Mesodermal cell (in vitro differentiated cells): Measurements from ENCODE around the gene C9orf72.
"Not testable (repeated sequence)": the region's sequence is repeated elsewhere in the genome, so short reads cannot be mapped to it uniquely, and the experiment has no call there.

ENCODE experiments used
- H3K27ac ChIP-seq: 2 replicates; pipeline ENCODE4 v1.7.0; 2013; ENCODE audit warnings: mild to moderate bottlenecking, low read depth, low read length, moderate library complexity; ENCODE audit not compliant: severe bottlenecking
- H3K36me3 ChIP-seq: 2 replicates; pipeline ENCODE4 v1.7.1; 2013; ENCODE audit warnings: mild to moderate bottlenecking, low read length, moderate library complexity; ENCODE audit not compliant: control insufficient read depth, insufficient read depth
- H3K4me1 ChIP-seq: one replicate; pipeline ENCODE4 v1.7.1; 2013; ENCODE audit warnings: mild to moderate bottlenecking, low read length; ENCODE audit not compliant: insufficient read depth, control insufficient read depth, poor library complexity, severe bottlenecking
- H3K4me3 ChIP-seq: 2 replicates; pipeline ENCODE4 v1.7.0; 2013; ENCODE audit warnings: low read length, control low read depth, mild to moderate bottlenecking; ENCODE audit not compliant: insufficient read depth, poor library complexity, severe bottlenecking; ENCODE audit errors: extremely low read depth
- H3K9me3 ChIP-seq: 2 replicates; pipeline ENCODE4 v1.7.1; 2013; ENCODE audit warnings: mild to moderate bottlenecking, low read length, moderate library complexity; ENCODE audit not compliant: control insufficient read depth
- WGBS, 2 experiments: methylation state at CpG; one replicate each; pipeline ENCODE4 v1.1.5; 2013; ENCODE audit warnings: missing lambda C conversion rate in 2 of 2; ENCODE audit not compliant: insufficient coverage in 2 of 2; 5-methylcytosine and 5-hydroxymethylcytosine counted together

The C9orf72 gene

DNA sequence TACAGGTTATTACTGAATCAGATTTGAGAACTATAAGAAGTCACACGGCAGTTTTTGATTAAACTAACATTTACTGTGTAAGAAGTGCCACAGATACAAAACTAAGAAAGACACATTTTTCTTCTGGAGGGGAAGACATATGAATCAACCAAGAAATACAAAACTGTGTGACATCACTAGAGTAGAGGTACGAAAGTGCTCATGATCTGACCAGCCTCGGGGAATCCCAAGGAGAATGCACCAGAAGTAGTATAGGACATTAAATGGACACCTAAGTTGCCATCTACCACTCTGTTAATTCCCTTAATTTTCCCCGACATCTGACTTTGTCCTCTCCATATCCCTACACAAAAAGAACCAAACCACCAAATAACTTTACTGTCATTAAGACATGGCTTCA is 54.5 kb downstream of the C9orf72 start:
- Histone ChIP-seq H3K4me3 (no peak overlapping the region), H3K4me1 (no peaks in the 10 kb centered on the region), H3K27ac (no peak overlapping the region), H3K9me3 (no peaks in the 10 kb centered on the region), H3K36me3 (no peaks in the 10 kb centered on the region)
- WGBS, 2 experiments = 100% methylated on average over 1 of the region's 4 CpGs

DNA sequence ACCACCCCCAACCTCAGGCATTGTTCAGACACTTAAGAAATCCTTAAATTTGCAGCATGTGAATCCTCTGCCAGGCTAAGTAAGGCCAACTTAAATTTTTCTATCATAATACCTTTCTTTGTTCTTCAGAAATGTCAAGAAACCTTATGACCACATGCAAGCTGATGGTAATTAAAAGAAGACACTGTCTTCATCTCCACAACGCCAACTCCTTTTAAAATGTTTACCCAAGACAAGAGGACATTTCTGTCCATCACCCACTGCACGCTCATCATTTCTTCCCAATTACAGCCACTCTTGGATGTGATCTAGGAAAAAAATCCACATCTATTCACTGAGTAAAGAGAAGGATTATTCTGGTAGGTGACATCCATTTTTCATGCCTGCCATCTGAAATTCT is 55.3 kb downstream of the C9orf72 start:
- Histone ChIP-seq H3K36me3 (no peaks in the 10 kb centered on the region), H3K27ac (no peak overlapping the region), H3K4me1 (no peaks in the 10 kb centered on the region), H3K4me3 (no peak overlapping the region), H3K9me3 (no peaks in the 10 kb centered on the region)
- WGBS, 2 experiments = 100% methylated on average over 1 of the region's 2 CpGs; no CpG with 5 or more reads in 1 of the 2 experiments

DNA sequence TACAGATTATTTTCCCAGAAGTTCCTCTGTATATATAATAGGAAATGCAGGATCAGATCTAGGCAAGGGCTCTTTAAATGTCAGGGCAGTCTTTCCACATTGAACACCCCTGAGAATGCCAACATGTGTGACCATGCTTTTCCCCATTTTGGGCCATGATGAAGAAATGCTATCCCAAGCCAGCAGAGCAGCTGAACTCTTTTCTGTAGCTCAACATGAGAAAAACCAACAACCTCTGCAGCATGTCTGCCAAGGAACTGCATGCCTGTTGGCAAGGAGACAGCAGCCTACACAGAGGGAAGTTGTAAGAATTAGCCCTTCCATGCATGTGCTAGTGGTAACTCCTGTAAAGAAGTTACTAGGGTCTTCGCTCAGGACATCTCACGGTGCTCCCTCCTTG is 58.7 kb downstream of the C9orf72 start:
- no peaks in the 10 kb centered on the region for H3K36me3 ChIP-seq
- no peaks in the 10 kb centered on the region for H3K4me1 ChIP-seq
- H3K4me3 ChIP-seq = no peak overlapping the region
- H3K9me3 ChIP-seq = no peaks in the 10 kb centered on the region
- WGBS, 2 experiments = no CpG with 5 or more reads among the region's 2 CpGs
- H3K27ac ChIP-seq = no peak overlapping the region

DNA sequence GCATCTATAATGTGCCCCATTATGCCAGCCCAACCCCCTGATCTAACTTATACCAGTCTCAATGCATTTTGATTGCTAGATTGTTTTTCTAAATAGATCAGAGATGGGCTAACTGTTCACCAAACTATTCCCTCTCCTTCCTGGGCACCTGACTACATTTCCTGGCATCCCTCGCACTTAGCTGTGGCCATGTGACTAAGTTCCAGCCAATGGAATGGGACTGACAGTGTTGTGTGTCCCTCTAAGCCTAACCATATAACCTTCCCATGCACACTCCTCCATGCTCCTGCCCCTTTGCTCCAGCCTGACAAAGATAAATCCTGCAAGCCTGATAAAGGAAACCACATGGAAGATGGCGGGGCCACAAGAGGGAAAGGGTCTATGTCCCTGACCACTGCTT is 61.5 kb downstream of the C9orf72 start:
- Histone ChIP-seq H3K4me3 (no peak overlapping the region), H3K36me3 (peaks cover 6% of the 10 kb centered on the region), H3K27ac (no peak overlapping the region), H3K9me3 (no peaks in the 10 kb centered on the region), H3K4me1 (no peaks in the 10 kb centered on the region)
- WGBS, 2 experiments = 100% methylated on average over 2 of the region's 2 CpGs

DNA sequence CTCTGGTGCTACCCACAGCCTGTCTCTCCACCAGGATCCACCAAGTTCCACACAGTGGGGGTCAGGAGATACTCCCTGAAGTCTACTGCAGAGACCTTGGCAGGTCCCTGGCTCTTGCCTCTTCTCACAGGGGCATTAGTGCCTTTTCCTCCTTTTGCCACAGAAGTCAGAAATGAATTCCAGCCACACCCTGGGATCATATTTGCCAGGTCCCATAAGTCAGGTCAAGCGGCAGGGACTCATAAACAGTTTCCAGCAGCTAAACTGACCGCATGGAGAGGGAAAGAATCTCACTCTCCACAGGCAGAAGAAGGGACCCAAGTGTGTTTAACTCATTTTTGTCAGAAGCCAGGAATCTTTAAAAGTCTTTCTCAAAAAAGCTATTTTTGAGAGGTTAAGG is 62.5 kb downstream of the C9orf72 start:
- H3K27ac ChIP-seq = no peak overlapping the region
- no peak overlapping the region for H3K4me3 ChIP-seq
- peaks cover 6% of the 10 kb centered on the region for H3K36me3 ChIP-seq
- no peaks in the 10 kb centered on the region for H3K9me3 ChIP-seq
- whole genome bisulfite sequencing, 2 experiments = 83% methylated on average over 1 to 2 of the region's 2 CpGs
- H3K4me1 ChIP-seq = no peaks in the 10 kb centered on the region

DNA sequence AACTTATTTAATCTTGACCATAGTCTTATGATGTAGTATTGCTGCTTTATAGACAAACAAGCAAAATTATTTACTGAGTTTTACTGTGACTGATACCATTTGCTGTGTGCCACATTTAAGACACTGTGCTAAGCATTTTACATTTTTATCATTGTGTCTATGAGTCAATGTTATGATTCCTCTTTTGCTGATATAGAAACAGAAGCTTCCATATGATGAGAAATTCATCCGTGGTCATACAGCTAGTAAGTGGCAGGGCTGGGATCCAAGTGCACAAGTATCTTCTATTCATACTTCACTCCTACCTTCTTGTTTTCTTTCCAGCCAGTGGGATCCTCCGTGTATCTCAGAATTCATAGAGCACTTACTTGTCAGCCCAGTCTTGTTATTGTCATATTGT is 66.3 kb downstream of the C9orf72 start:
- Histone ChIP-seq H3K36me3 (peaks cover 6% of the 10 kb centered on the region), H3K4me1 (no peaks in the 10 kb centered on the region), H3K4me3 (no peak overlapping the region), H3K9me3 (peaks cover 3% of the 10 kb centered on the region), H3K27ac (no peak overlapping the region)
- 83 to 89% methylated on average over 1 of the region's 2 CpGs for WGBS, 2 experiments

DNA sequence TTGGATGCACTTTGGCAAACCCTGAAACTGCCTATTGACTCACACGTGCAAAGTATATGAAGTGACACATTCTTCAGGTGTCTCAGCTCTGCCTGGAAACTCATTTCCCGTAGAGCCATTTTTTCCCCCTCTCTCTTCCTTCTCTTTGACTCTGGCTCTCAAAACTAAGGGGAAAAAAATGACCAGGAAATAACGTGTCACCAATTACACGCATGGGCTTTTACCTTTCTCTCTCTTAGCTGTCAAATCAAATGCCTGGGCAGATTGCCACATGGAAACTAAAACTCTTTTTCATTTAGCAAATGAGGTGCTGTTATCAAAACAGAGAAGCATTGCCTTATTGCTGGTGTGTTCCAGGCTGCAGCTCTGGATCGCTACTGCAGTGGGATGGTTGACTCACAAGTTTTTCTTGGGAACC is 67.5 kb downstream of the C9orf72 start:
- no peak overlapping the region for H3K4me3 ChIP-seq
- peaks cover 3% of the 10 kb centered on the region for H3K9me3 ChIP-seq
- H3K4me1 ChIP-seq = no peaks in the 10 kb centered on the region
- WGBS, 2 experiments = 81 to 98% methylated on average over 3 to 4 of the region's 5 CpGs
- H3K36me3 ChIP-seq = peaks cover 6% of the 10 kb centered on the region
- H3K27ac ChIP-seq = no peak overlapping the region

DNA sequence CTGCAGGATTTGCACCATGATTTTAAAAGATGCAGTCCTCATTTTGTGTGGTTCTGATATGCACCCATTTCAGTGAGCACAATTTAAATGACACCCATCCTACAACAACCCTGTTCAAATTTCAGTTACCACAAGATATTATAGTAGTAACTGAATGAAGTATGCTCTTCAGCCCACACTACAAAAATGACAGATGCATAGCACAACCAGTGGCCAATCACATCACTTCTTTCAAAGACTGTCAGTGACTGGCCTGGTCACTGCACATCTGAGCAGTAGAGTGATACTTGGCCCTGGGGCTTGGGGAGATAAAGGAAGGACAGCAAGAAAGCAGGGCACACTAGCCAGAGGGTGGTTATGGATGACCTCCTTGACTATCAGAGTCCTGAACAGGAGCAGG is 69.0 kb downstream of the C9orf72 start:
- Histone ChIP-seq H3K4me3 (no peak overlapping the region), H3K27ac (no peak overlapping the region), H3K9me3 (peaks cover 3% of the 10 kb centered on the region), H3K4me1 (peaks cover under 1% of the 10 kb centered on the region), H3K36me3 (peaks cover 6% of the 10 kb centered on the region)

DNA sequence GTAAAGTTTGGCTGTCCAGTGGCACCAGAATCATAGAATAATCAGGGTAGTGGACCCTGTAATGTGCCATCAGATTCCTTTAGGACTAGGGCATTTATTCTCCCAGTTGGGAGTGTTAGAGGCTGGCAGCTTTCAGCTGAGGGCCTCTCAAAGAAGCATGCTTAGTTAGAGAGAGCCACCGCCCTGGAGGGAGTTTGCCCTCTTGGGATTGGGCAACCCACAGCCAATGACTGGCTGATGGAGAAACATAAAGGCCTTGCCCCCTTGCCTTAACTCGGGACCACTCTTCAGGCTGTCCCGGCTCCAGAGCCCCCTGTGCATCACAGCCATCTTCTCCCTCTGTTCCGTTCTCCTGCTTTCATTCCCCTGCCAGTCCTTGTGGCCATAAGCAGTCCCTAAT is 69.7 kb downstream of the C9orf72 start:
- 83 to 86% methylated on average over 4 of the region's 4 CpGs for WGBS, 2 experiments
- Histone ChIP-seq H3K36me3 (peaks cover 6% of the 10 kb centered on the region), H3K4me3 (no peak overlapping the region), H3K9me3 (peaks cover 3% of the 10 kb centered on the region), H3K4me1 (peaks cover 6% of the 10 kb centered on the region), H3K27ac (no peak overlapping the region)

DNA sequence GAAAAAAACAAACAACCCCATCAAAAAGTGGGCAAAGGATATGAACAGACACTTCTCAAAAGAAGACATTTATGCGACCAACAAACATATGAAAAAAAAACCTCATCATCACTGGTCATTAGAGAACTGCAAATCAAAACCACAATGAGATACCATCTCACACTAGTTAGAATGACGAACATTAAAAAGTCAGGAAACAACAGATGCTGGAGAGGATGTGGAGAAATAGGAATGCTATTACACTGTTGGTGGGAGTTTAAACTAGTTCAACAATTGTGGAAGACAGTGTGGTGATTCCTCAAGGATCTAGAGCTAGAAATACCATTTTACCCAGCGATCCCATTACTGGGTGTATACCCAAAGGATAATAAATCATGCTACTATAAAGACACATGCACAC is 72.4 kb downstream of the C9orf72 start:
- 100% methylated on average over 1 of the region's 3 CpGs; no CpG with 5 or more reads in 1 of the 2 experiments for WGBS, 2 experiments
- H3K36me3 ChIP-seq, H3K27ac ChIP-seq, H3K4me3 ChIP-seq, H3K9me3 ChIP-seq: not testable (repeated sequence)
- H3K4me1 ChIP-seq = peaks cover 28% of the 10 kb centered on the region

DNA sequence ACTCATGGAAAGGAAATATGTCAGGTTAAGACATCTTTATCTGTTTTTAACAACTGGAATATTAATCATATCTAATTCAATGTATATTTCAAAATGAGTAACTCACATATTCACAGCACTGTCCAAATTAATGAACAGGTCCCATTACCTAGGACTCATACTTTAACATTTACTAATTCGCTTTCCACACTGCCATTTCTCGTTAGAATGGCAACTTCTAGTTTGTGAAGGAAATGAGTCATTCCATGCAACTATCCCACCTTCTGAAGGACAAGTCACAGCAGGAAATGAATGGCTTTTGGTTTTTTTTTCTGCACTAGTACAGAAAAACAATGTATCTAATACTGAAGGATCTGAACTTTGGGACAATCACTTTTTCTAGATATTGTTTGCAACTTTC is 73.8 kb downstream of the C9orf72 start:
- Histone ChIP-seq H3K4me3 (no peak overlapping the region), H3K27ac (no peak overlapping the region), H3K36me3 (no peaks in the 10 kb centered on the region), H3K9me3 (no peaks in the 10 kb centered on the region), H3K4me1 (peaks cover 31% of the 10 kb centered on the region)
- 0% methylated on average over 1 of the region's 2 CpGs for WGBS, 2 experiments
